ENCODE measurements around the gene ABCD1.

- no peak for TF ChIP-seq EZH2 (IDR thresholded peaks at IDR 0.05; ENCODE audit: borderline replicate concordance, insufficient read depth, low read length, poor library complexity, severe bottlenecking)
- no peak for TF ChIP-seq CTCF (IDR thresholded peaks at IDR 0.05; ENCODE audit: poor library complexity, severe bottlenecking)
- no peak for TF ChIP-seq SMC3 (conservative IDR thresholded peaks at IDR 0.05; ENCODE audit: poor library complexity)
- TF ChIP-seq POLR2AphosphoS5 (IDR thresholded peaks at IDR 0.05): no peak
- TF ChIP-seq EP300 (conservative IDR thresholded peaks at IDR 0.05; ENCODE audit: poor library complexity, severe bottlenecking): no peak
- TF ChIP-seq TAF1 (IDR thresholded peaks at IDR 0.05; ENCODE audit: low read depth): no peak
- no peak for TF ChIP-seq RAD21 (conservative IDR thresholded peaks at IDR 0.05)
- no peak for TF ChIP-seq MXI1 (conservative IDR thresholded peaks at IDR 0.05; ENCODE audit: poor library complexity, severe bottlenecking)
Measured at GRCh38 chrX:153775293-153776119, 50.9 kb downstream of the ABCD1 start.

Measured in neural cell (in vitro differentiated cells).